MM.1S (cell line): Measurements from ENCODE around the gene KCND3.

Experiments used
- EZH2 ChIP-seq: fragments of 300-600 bp; sonication (generic); optimal IDR thresholded peaks from 2 replicates; pipeline ENCODE3; 2017; ENCODE audit warnings: low read depth, mild to moderate bottlenecking, antibody characterized with exemption, low read length, mixed read lengths
- TF ChIP-seq, protein P1 (sequence below): fragments of 300-600 bp; sonication (generic); IDR thresholded peaks from 2 replicates; pipeline ENCODE4 v1.5.1; 2016; ENCODE audit warnings: antibody characterized with exemption, low read length, mixed read lengths

DNA sequence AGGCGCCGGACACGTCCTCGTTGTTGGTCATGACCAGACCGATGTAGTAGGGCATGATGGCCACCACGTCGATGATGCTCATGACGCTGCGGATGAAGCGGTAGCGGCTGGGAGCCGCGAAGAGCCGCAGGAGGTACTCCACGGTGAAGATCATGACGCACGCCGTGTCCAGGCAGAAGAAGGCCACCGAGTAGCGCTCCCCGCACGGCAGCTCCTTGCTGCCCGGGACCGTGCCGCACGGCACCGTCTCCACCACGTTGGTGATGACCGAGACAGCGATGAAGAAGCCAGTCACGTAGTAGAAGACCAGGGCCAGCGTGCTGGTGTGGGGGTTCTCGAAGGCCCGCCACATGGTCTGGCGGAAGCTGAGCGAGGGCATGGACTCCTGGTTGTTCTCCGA lies 7.6 kb downstream of the KCND3 start:
- TF ChIP-seq, protein P1, sequence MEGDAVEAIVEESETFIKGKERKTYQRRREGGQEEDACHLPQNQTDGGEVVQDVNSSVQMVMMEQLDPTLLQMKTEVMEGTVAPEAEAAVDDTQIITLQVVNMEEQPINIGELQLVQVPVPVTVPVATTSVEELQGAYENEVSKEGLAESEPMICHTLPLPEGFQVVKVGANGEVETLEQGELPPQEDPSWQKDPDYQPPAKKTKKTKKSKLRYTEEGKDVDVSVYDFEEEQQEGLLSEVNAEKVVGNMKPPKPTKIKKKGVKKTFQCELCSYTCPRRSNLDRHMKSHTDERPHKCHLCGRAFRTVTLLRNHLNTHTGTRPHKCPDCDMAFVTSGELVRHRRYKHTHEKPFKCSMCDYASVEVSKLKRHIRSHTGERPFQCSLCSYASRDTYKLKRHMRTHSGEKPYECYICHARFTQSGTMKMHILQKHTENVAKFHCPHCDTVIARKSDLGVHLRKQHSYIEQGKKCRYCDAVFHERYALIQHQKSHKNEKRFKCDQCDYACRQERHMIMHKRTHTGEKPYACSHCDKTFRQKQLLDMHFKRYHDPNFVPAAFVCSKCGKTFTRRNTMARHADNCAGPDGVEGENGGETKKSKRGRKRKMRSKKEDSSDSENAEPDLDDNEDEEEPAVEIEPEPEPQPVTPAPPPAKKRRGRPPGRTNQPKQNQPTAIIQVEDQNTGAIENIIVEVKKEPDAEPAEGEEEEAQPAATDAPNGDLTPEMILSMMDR, result no peak
- TF ChIP-seq EZH2, result no peak
